NT2/D1 (cell line): ENCODE data around the gene MGLL.

Experiments
- YY1 ChIP-seq: IDR thresholded peaks from 2 replicates; pipeline ENCODE4 v1.6.1; 2011; ENCODE audit not compliant: insufficient read length, insufficient read depth
- ZNF274 ChIP-seq: IDR thresholded peaks from 2 replicates; pipeline ENCODE4 v1.6.1; 2011; ENCODE audit warnings: mild to moderate bottlenecking, low read depth, low read length

GRCh38 chr3:127771746-127772145 lies 50.6 kb downstream of the MGLL start:
- TF ChIP-seq YY1: no peak
- TF ChIP-seq ZNF274: no peak
